Activated T-cell treated with anti-CD3 and anti-CD28 coated beads, Interleukin-2, amount 50 U/mL, for 24 hours (primary cell): ENCODE data around the gene CGB7.
"Not testable (repeated sequence)": the region's sequence is repeated elsewhere in the genome, so short reads cannot be mapped to it uniquely, and the experiment has no call there.

Source experiments
- DNase-seq: peaks from one replicate; pipeline ENCODE4 v3.0.0-alpha.2; 2020
- H3K27ac Mint-ChIP-seq: 2 replicates; pipeline ENCODE4 v1.8.0; 2020; ENCODE audit warnings: mild to moderate bottlenecking, mixed read lengths
- H3K27me3 Mint-ChIP-seq: 2 replicates; pipeline ENCODE4 v1.8.0; 2020; ENCODE audit warnings: mixed read lengths
- H3K36me3 Mint-ChIP-seq: 2 replicates; pipeline ENCODE4 v1.8.0; 2020; ENCODE audit warnings: low read depth, mixed read lengths
- H3K4me1 Mint-ChIP-seq: 2 replicates; pipeline ENCODE4 v1.8.0; 2020; ENCODE audit warnings: low read depth, mixed read lengths
- H3K4me3 Mint-ChIP-seq: 2 replicates; pipeline ENCODE4 v1.8.0; 2020; ENCODE audit warnings: mild to moderate bottlenecking, moderate library complexity, mixed read lengths
- H3K9me3 Mint-ChIP-seq: 2 replicates; pipeline ENCODE4 v1.8.0; 2020; ENCODE audit warnings: mixed read lengths

CGB7 gene

DNA sequence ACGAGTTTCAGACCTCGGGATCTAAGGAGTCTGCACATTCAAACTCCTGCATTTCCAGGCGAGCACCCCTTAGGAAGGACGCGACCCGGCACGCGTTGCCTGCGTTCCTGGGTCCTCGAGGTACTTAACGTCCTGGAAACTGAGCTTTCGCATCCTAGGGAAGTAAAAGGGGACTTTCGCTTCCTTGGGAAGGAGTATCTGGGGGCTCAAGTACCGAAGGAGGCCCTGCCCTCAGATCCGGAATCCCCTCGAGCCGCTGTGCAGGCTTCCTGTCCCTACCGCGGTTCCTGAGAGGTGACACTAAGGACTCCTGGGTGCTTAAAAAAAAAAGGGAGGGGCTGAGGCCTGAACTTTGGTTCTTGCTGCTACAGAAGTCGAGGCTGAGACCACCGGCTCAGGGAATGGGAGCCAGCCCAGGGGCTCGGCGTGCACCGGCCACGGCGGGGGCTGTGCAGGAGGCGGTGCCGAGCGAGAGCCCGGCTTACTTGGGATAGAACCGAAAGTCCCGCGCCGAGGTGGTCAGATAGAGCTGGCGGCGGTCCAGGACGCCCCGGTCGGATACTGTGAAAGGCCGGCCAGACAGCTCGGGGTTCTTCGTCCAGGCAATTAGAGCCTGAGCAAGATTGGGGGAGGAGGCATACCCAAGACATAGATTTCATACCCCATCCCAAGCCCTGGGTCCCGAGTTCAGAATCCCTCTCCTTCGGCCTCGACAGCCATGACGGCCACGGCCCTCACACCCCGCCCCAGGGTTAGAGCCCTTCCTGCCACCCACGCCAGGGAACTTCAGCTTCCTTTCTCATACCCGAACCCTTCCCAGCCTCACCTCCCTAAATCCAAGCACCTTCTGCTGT is 38.9 kb downstream of the CGB7 start:
- Mint-ChIP-seq H3K4me3 (peak overlapping the region; percentile 74), H3K4me1 (peaks cover 34% of the 10 kb centered on the region), H3K36me3 (peaks cover 35% of the 10 kb centered on the region), H3K27me3 (peaks cover 12% of the 10 kb centered on the region), H3K27ac (peak overlapping the region; percentile 73)
- DNase-seq = peak; percentile 54
- H3K9me3 Mint-ChIP-seq = not testable (repeated sequence)

DNA sequence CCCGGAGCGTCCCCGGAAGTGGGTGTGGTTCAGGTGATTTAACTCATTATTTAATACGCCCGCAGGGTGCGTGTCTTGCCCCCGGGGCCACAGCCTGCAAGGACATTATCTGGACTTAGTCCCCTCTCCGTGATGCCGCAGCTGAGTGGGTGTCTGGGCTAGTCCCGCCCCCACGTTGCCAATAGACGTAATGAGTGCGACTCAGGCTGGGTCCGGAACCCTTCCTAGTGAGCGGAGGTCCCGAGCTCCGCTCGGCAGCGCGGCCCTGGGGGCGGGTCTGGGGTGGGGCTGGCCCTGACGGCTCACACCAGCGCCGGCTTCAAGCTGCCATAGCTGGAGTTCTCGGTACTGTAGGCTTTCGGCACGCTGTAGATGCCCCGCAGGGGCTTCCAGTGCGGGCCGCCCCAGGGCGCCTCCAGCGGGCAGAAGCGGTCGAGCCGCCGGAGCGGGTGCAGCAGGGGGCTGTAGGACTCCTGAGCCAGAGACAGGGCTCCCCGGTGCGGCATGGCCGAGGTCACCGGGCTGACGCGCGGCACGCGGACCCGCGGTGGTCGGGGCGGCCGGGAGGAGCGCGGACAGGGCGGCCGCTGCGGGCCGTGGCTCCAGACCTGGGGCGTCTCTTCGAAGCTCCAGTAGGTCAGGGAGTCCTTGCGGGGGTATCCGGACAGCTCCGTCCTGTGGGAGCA is 39.7 kb downstream of the CGB7 start:
- Mint-ChIP-seq H3K36me3 (peaks cover 42% of the 10 kb centered on the region), H3K27me3 (peaks cover 12% of the 10 kb centered on the region), H3K4me3 (peak overlapping the region; percentile 74), H3K9me3 (no peaks in the 10 kb centered on the region), H3K4me1 (peaks cover 34% of the 10 kb centered on the region), H3K27ac (no peak overlapping the region)
- peak; percentile 80 for DNase-seq

- peaks cover 34% of the 10 kb centered on the region for H3K4me1 Mint-ChIP-seq
- H3K9me3 Mint-ChIP-seq = no peaks in the 10 kb centered on the region
- peaks cover 49% of the 10 kb centered on the region for H3K36me3 Mint-ChIP-seq
- H3K27ac Mint-ChIP-seq = no peak within 1 kb of the TSS
- peak within 1 kb of the TSS; percentile 74 for H3K4me3 Mint-ChIP-seq
- DNase-seq = no peak
- peaks cover 12% of the 10 kb centered on the region for H3K27me3 Mint-ChIP-seq
Measured at GRCh38 chr19:49017041-49017665, 40.4 kb downstream of the CGB7 start, which contains the start of gene LHB. TSS of gene LHB (minus strand) at chr19:49017091. CDS start at chr19:49017081, 10 bp downstream.

- Mint-ChIP-seq H3K27me3 (peaks cover 12% of the 10 kb centered on the region), H3K4me1 (peaks cover 26% of the 10 kb centered on the region), H3K36me3 (peaks cover 58% of the 10 kb centered on the region), H3K9me3 (no peaks in the 10 kb centered on the region), H3K27ac (no peak overlapping the region), H3K4me3 (no peak overlapping the region)
- DNase-seq = no peak
Measured at GRCh38 chr19:49016067-49016839, 41.3 kb downstream of the CGB7 start.

- Mint-ChIP-seq H3K4me1 (peaks cover 20% of the 10 kb centered on the region), H3K36me3 (peaks cover 72% of the 10 kb centered on the region), H3K27me3 (peaks cover 8% of the 10 kb centered on the region), H3K27ac (no peak overlapping the region), H3K4me3 (no peak overlapping the region), H3K9me3 (no peaks in the 10 kb centered on the region)
- no peak for DNase-seq
Measured at GRCh38 chr19:49014870-49015255, 42.7 kb downstream of the CGB7 start.

DNA sequence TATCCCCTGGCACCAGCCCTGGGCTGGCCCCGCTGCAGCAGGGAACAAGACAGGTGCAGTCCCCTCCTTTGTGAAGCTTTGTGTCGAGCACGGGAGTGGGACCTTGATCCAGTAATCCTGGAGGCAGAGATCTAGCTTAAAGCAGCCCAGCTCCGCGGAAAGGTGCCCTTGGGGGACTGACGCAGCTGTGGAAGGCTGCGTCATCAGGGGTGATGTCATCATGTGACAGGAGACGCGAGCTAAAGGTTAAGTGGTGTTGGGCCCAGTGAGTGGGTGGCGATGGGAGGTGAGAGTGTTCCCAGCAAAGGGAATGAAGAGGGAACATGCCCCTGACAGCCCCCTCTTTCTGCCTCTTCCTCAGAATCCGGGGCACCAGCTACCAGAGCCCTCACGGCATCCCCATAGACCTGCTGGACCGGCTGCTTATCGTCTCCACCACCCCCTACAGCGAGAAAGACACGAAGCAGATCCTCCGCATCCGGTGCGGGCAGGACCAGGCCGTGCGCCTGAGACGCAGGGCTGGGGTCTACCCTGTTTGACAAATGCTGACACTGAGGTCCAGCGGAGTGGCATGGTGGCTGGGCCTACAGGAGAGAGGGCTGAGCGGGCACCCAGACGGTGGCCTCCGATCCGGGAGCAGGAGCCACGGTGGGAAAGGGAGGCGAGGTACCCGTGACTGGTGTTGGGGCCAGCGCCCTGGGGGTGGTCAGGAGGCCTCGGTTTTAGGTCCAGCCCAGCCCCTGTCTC is 43.3 kb downstream of the CGB7 start:
- Mint-ChIP-seq H3K27ac (no peak overlapping the region), H3K4me3 (no peak overlapping the region)

DNA sequence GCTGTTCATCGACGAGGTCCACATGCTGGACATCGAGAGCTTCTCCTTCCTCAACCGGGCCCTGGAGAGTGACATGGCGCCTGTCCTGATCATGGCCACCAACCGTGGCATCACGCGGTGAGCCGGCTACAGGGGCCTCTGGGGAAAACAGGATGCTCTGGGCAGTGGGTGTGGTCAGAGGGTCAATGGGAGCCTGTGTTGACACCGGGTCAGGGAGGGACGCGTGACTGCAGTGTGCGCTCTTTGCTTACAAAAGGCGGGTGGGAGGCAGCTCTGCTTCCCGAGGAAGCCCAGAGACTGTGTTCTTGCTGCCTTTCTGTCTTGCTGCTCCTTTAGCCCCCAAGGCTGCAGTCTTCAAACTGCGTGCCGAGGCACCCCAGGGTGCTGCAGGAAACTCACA is 46.4 kb downstream of the CGB7 start:
- Mint-ChIP-seq H3K9me3 (no peaks in the 10 kb centered on the region), H3K4me3 (no peak overlapping the region), H3K36me3 (peaks cover 88% of the 10 kb centered on the region), H3K27me3 (no peaks in the 10 kb centered on the region), H3K4me1 (no peaks in the 10 kb centered on the region), H3K27ac (no peak overlapping the region)
- no peak for DNase-seq

More for the DNA sequence above, 43.3 kb downstream of the CGB7 start:
- Mint-ChIP-seq H3K9me3 (no peaks in the 10 kb centered on the region), H3K4me1 (peaks cover 16% of the 10 kb centered on the region), H3K27me3 (peaks cover 8% of the 10 kb centered on the region), H3K36me3 (peaks cover 78% of the 10 kb centered on the region)
- no peak for DNase-seq

DNA sequence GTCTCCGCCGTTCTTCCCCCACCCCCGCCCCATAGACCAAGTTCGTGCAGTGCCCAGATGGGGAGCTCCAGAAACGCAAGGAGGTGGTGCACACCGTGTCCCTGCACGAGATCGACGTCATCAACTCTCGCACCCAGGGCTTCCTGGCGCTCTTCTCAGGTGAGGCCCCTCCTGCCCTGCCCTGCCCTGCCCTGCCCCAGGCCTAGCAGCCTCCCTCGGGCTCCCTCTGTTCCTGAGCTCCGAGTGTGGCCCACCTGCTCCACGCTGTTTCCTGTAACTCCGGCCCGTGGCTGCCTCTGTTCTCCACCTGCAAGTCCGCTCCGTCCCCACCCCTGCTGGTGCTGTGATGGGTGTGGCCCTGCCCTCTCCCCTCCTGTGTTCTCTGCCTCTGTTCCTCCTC is 47.1 kb downstream of the CGB7 start:
- peaks cover 88% of the 10 kb centered on the region for H3K36me3 Mint-ChIP-seq
- no peak overlapping the region for H3K4me3 Mint-ChIP-seq
- no peaks in the 10 kb centered on the region for H3K4me1 Mint-ChIP-seq

DNA sequence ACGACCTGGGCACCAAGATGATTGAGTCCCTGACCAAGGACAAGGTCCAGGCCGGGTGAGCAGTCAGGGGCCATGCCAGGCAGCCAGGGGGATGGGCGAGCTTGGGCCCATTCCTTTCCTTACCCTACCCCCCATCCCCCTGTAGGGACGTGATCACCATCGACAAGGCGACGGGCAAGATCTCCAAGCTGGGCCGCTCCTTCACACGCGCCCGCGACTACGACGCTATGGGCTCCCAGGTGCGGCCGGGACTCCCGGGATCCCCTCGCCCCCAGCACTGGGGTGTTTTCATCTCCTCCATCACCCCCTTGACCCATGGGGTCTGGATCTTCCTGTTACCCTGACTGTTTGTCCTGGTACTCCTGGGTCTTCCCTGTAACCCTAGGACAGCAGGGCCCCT is 47.7 kb downstream of the CGB7 start:
- H3K9me3 Mint-ChIP-seq = no peaks in the 10 kb centered on the region
- no peak for DNase-seq
- no peaks in the 10 kb centered on the region for H3K4me1 Mint-ChIP-seq
- H3K36me3 Mint-ChIP-seq = peaks cover 88% of the 10 kb centered on the region
- no peak overlapping the region for H3K4me3 Mint-ChIP-seq
- no peak overlapping the region for H3K27ac Mint-ChIP-seq
- H3K27me3 Mint-ChIP-seq = no peaks in the 10 kb centered on the region

More for the DNA sequence above, 47.1 kb downstream of the CGB7 start:
- no peak for DNase-seq
- Mint-ChIP-seq H3K9me3 (no peaks in the 10 kb centered on the region), H3K27ac (no peak overlapping the region), H3K27me3 (no peaks in the 10 kb centered on the region)

DNA sequence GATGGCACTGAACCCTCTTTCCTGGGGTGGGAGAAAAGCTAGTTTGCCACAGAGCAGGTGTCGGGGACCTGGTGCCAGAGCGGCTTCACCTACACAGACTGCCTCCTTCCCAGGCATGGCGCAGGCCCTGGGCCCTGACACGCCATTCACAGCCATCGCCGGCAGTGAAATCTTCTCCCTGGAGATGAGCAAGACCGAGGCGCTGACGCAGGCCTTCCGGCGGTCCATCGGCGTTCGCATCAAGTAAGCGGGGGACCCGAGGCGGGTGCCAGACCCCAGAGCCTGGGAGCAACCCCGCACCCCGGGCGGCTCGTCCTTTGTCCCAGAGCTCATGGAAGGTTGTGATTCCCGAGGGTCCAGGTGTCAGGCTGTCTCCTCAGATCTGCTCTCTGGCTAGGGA is 50.6 kb downstream of the CGB7 start:
- H3K9me3 Mint-ChIP-seq = no peaks in the 10 kb centered on the region
- no peak overlapping the region for H3K4me3 Mint-ChIP-seq
- no peaks in the 10 kb centered on the region for H3K27me3 Mint-ChIP-seq
- no peak overlapping the region for H3K27ac Mint-ChIP-seq
- no peak for DNase-seq
- H3K36me3 Mint-ChIP-seq = peaks cover 89% of the 10 kb centered on the region
- no peaks in the 10 kb centered on the region for H3K4me1 Mint-ChIP-seq

- peaks cover 81% of the 10 kb centered on the region for H3K36me3 Mint-ChIP-seq
- H3K9me3 Mint-ChIP-seq = no peaks in the 10 kb centered on the region
- no peaks in the 10 kb centered on the region for H3K27me3 Mint-ChIP-seq
- H3K4me3 Mint-ChIP-seq = no peak overlapping the region
- no peak for DNase-seq
- peak overlapping the region; percentile 31 for H3K27ac Mint-ChIP-seq
- no peaks in the 10 kb centered on the region for H3K4me1 Mint-ChIP-seq
Measured at GRCh38 chr19:49004964-49005614, 52.5 kb downstream of the CGB7 start.
